DMS79 treated with DMSO at 0.1 percent for 48 hours (cell line): ENCODE results near the gene VPS45.
"Not testable (repeated sequence)": the region's sequence is repeated elsewhere in the genome, so short reads cannot be mapped to it uniquely, and the experiment has no call there.

ENCODE experiments used
- DNase-seq: peaks from one replicate; lab custom pipeline; 2025; lab: John Stamatoyannopoulos, UW

VPS45 gene

GRCh38 chr1:150160964-150161621, 93.5 kb downstream of the VPS45 start:
- no peak for DNase-seq

GRCh38 chr1:150161747-150162581, 94.4 kb downstream of the VPS45 start:
- peak; percentile 55 for DNase-seq

- DNase-seq: no peak
Observed at GRCh38 chr1:150162582-150162861, 94.9 kb downstream of the VPS45 start.

GRCh38 chr1:150162862-150163706, 95.5 kb downstream of the VPS45 start:
- peak; percentile 96 for DNase-seq

- no peak for DNase-seq
Observed at GRCh38 chr1:150164224-150164623, 96.6 kb downstream of the VPS45 start.

GRCh38 chr1:150164779-150165178, 97.2 kb downstream of the VPS45 start:
- DNase-seq: peak; percentile 58

GRCh38 chr1:150165622-150166612, 98.3 kb downstream of the VPS45 start:
- no peak for DNase-seq

- no peak for DNase-seq
Observed at GRCh38 chr1:150168960-150169601, 101.5 kb downstream of the VPS45 start.

- no peak for DNase-seq
Observed at GRCh38 chr1:150171801-150172200, 104.2 kb downstream of the VPS45 start.

- DNase-seq: no peak
Observed at GRCh38 chr1:150173141-150173585, 105.6 kb downstream of the VPS45 start.

- no peak for DNase-seq
Observed at GRCh38 chr1:150176593-150176992, 109.0 kb downstream of the VPS45 start.

- no peak for DNase-seq
Observed at GRCh38 chr1:150178548-150178947, 111.0 kb downstream of the VPS45 start.

GRCh38 chr1:150179867-150180266, 112.3 kb downstream of the VPS45 start:
- no peak for DNase-seq

- no peak for DNase-seq
Observed at GRCh38 chr1:150180474-150180873, 112.9 kb downstream of the VPS45 start.

- DNase-seq: no peak
Observed at GRCh38 chr1:150182247-150182646, 114.7 kb downstream of the VPS45 start.

GRCh38 chr1:150183061-150183460, 115.5 kb downstream of the VPS45 start:
- no peak for DNase-seq

GRCh38 chr1:150185481-150185880, 117.9 kb downstream of the VPS45 start:
- no peak for DNase-seq

GRCh38 chr1:150186438-150186788, 118.8 kb downstream of the VPS45 start:
- not testable (repeated sequence) for DNase-seq

GRCh38 chr1:150186789-150187559, 119.4 kb downstream of the VPS45 start:
- DNase-seq: peak; percentile 33

GRCh38 chr1:150187560-150187931, 120.0 kb downstream of the VPS45 start:
- DNase-seq: no peak
